ENCODE data around the gene CDK5RAP3. TPM values are rescaled to one million over a fixed set of nuclear protein-coding genes. Genes with fewer than 3 reads are reported as not detected.

Gene CDK5RAP3, protein sequence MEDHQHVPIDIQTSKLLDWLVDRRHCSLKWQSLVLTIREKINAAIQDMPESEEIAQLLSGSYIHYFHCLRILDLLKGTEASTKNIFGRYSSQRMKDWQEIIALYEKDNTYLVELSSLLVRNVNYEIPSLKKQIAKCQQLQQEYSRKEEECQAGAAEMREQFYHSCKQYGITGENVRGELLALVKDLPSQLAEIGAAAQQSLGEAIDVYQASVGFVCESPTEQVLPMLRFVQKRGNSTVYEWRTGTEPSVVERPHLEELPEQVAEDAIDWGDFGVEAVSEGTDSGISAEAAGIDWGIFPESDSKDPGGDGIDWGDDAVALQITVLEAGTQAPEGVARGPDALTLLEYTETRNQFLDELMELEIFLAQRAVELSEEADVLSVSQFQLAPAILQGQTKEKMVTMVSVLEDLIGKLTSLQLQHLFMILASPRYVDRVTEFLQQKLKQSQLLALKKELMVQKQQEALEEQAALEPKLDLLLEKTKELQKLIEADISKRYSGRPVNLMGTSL
- 100 to 1,000 TPM in 3 of 6 experiments, 10 to 100 TPM in 3; 47.3 to 119 (median 99.7) TPM for total RNA-seq
- long read RNA-seq, transcript CDK5RAP3-201 (14 exons, 1,866 nt): major isoform, 18 of 23 reads
- long read RNA-seq, partial matches to known transcripts: 2 of 23 reads
- long read RNA-seq, other reads (novel, unspliced or antisense): 2 of 23 reads

GRCh38 chr17:47970725-47971499 is at the start of gene CDK5RAP3:
Gene CDK5RAP3 (plus strand): TSS chr17:47971113. CDS start chr17:47971147, 34 bp downstream.
- intact Hi-C loops (cut with DNase I): no loop called here
- peak within 1 kb of the TSS; percentile 81 to 99 (median 89) for H3K4me3 ChIP-seq
- peak; percentile 80 for TF ChIP-seq POLR2A (IDR thresholded peaks at IDR 0.05)
- peak; percentile 94 to 99 (median 96) for TF ChIP-seq CTCF (IDR thresholded peaks at IDR 0.05)
- peaks cover 0 to 18% (median 5%) of the 10 kb centered on the region in 4 donors for H3K4me1 ChIP-seq
- H3K27ac ChIP-seq: peak within 1 kb of the TSS; percentile 49 to 81 (median 73)
- no peaks in the 10 kb centered on the region for H3K9me3 ChIP-seq
- ATAC-seq (peak; percentile 96 to 99 (median 98)), DNase-seq (peak; percentile 100)
- H3K27me3 ChIP-seq: no peaks in the 10 kb centered on the region
- peaks cover 0 to 25% (median 11%) of the 10 kb centered on the region in 4 donors for H3K36me3 ChIP-seq
- under 1% methylated on average over 27 of the region's 62 CpGs for WGBS (ENCODE audit: insufficient coverage, low coverage, low lambda C conversion rate, missing lambda C conversion rate)

- Histone ChIP-seq H3K36me3 (peaks cover 0 to 20% (median 7%) of the 10 kb centered on the region in 4 donors), H3K27me3 (no peaks in the 10 kb centered on the region), H3K27ac (peak overlapping the region in 1 of 3 donors; percentile 21), H3K4me3 (no peak overlapping the region), H3K4me1 (peaks cover 0 to 18% (median 0%) of the 10 kb centered on the region in 4 donors), H3K9me3 (no peaks in the 10 kb centered on the region)
- intact Hi-C loops (cut with DNase I): no loop called here
- peak; percentile 18 to 68 (median 29) for ATAC-seq
- TF ChIP-seq CTCF (IDR thresholded peaks at IDR 0.05) (no peak), POLR2A (IDR thresholded peaks at IDR 0.05) (no peak)
- WGBS (ENCODE audit: insufficient coverage, low coverage, low lambda C conversion rate, missing lambda C conversion rate): 74% methylated on average over 12 of the region's 23 CpGs
- DNase-seq: no peak
Observed at GRCh38 chr17:47924785-47925677, 45.9 kb upstream of the CDK5RAP3 start.

GRCh38 chr17:47925678-47925988 is 45.3 kb upstream of the CDK5RAP3 start:
- TF ChIP-seq POLR2A (IDR thresholded peaks at IDR 0.05) (no peak), CTCF (IDR thresholded peaks at IDR 0.05) (no peak)
- H3K4me3 ChIP-seq: no peak overlapping the region
- no peak overlapping the region for H3K27ac ChIP-seq
- ATAC-seq (peak; percentile 56 to 82 (median 63)), DNase-seq (no peak)
- no peaks in the 10 kb centered on the region for H3K9me3 ChIP-seq
- peaks cover 0 to 20% (median 7%) of the 10 kb centered on the region in 4 donors for H3K36me3 ChIP-seq
- intact Hi-C loops (cut with DNase I): no loop called here
- 58% methylated on average over 3 of the region's 3 CpGs for WGBS (ENCODE audit: insufficient coverage, low coverage, low lambda C conversion rate, missing lambda C conversion rate)
- H3K27me3 ChIP-seq: no peaks in the 10 kb centered on the region
- peaks cover 0 to 18% (median 0%) of the 10 kb centered on the region in 4 donors for H3K4me1 ChIP-seq
